ENCODE data around the gene MSI2.
A peak's percentile ranks its signal among the peaks of the same experiment; 100 is the strongest.

The MSI2 gene

GRCh38 chr17:57420734-57421717 lies 164.7 kb downstream of the MSI2 start:
- peak; percentile 69 for DNase-seq

GRCh38 chr17:57422574-57423164 lies 166.3 kb downstream of the MSI2 start:
- no peak for DNase-seq

- DNase-seq = no peak
These were observed 167.2 kb downstream of the MSI2 start for GRCh38 chr17:57423541-57423940.

GRCh38 chr17:57424273-57424672 lies 167.9 kb downstream of the MSI2 start:
- no peak for DNase-seq

- peak; percentile 32 for DNase-seq
These were observed 168.5 kb downstream of the MSI2 start for GRCh38 chr17:57424777-57425188.

- DNase-seq = no peak
These were observed 169.1 kb downstream of the MSI2 start for GRCh38 chr17:57425431-57425830.

- no peak for DNase-seq
These were observed 169.9 kb downstream of the MSI2 start for GRCh38 chr17:57425903-57426880.

GRCh38 chr17:57429966-57430365 lies 173.6 kb downstream of the MSI2 start:
- no peak for DNase-seq

- DNase-seq = no peak
These were observed 175.1 kb downstream of the MSI2 start for GRCh38 chr17:57431415-57431814.

- no peak for DNase-seq
These were observed 176.4 kb downstream of the MSI2 start for GRCh38 chr17:57432507-57433277.

- no peak for DNase-seq
These were observed 177.1 kb downstream of the MSI2 start for GRCh38 chr17:57433452-57433851.

GRCh38 chr17:57434361-57434760 lies 178.0 kb downstream of the MSI2 start:
- no peak for DNase-seq

- no peak for DNase-seq
These were observed 180.2 kb downstream of the MSI2 start for GRCh38 chr17:57436565-57436964.

GRCh38 chr17:57438066-57438731 lies 181.9 kb downstream of the MSI2 start:
- DNase-seq = no peak

- no peak for DNase-seq
These were observed 183.3 kb downstream of the MSI2 start for GRCh38 chr17:57439651-57440050.

- DNase-seq = peak; percentile 56
These were observed 184.4 kb downstream of the MSI2 start for GRCh38 chr17:57440522-57441269.

- DNase-seq = no peak
These were observed 184.9 kb downstream of the MSI2 start for GRCh38 chr17:57441270-57441600.

- DNase-seq = no peak
These were observed 186.1 kb downstream of the MSI2 start for GRCh38 chr17:57442401-57442823.

GRCh38 chr17:57442914-57443571 lies 186.7 kb downstream of the MSI2 start:
- no peak for DNase-seq

- no peak for DNase-seq
These were observed 187.5 kb downstream of the MSI2 start for GRCh38 chr17:57443781-57444180.

Data from NCI-H510A (cell line).